ENCODE data around the gene ITPKB.

DNA sequence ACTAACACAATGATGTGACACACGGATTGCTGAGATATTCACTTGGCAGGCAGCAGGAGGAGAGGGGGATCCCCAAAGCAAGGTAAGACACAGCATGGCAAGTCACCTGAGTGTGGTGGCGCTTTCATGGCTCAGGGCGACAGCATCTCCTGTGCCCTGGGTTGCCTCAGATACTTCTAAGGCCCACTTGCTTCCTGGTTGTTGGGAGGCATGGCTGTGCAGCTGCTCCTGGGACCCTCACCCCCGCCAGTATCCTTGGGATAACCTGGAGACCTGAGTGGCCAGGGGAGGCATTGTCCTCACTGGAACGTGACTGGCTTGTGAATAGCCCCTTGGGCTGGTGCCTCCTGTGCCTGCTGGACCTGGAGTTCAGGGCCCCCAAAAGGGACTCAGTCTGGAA lies 120.7 kb downstream of the ITPKB start:
- TF ChIP-seq, protein P1, sequence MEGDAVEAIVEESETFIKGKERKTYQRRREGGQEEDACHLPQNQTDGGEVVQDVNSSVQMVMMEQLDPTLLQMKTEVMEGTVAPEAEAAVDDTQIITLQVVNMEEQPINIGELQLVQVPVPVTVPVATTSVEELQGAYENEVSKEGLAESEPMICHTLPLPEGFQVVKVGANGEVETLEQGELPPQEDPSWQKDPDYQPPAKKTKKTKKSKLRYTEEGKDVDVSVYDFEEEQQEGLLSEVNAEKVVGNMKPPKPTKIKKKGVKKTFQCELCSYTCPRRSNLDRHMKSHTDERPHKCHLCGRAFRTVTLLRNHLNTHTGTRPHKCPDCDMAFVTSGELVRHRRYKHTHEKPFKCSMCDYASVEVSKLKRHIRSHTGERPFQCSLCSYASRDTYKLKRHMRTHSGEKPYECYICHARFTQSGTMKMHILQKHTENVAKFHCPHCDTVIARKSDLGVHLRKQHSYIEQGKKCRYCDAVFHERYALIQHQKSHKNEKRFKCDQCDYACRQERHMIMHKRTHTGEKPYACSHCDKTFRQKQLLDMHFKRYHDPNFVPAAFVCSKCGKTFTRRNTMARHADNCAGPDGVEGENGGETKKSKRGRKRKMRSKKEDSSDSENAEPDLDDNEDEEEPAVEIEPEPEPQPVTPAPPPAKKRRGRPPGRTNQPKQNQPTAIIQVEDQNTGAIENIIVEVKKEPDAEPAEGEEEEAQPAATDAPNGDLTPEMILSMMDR (IDR thresholded peaks at IDR 0.05), result no peak
- TF ChIP-seq EP300 (IDR thresholded peaks at IDR 0.05) (no peak), POLR2AphosphoS5 (IDR thresholded peaks at IDR 0.05) (no peak), POLR2A (IDR thresholded peaks at IDR 0.05) (no peak)
